Endothelial cell of umbilical vein (primary cell): ENCODE measurements around the gene FGF9. TPM values are rescaled to one million over a fixed set of nuclear protein-coding genes. Genes with fewer than 3 reads are reported as not detected.

ENCODE experiments used
- BruUV-seq: library from RNA; stranded (reverse); fragments of 400-500 nt; replicated peaks from 2 replicates; lab custom pipeline; 2021; lab: Mats Ljungman, UMichigan
- CTCF ChIA-PET: fragments of 300-600, 350-600 bp; sonication (Branson Sonifier 250); formaldehyde crosslinking; loops from one replicate; lab custom pipeline; 2021; ENCODE audit warnings: antibody characterized with exemption, inconsistent platforms; lab: Charles Lee
- POLR2A ChIA-PET: fragments of 300-600, 350-600 bp; sonication (Branson Sonifier 250); formaldehyde crosslinking; loops from one replicate; lab custom pipeline; 2021; ENCODE audit warnings: antibody characterized with exemption, inconsistent platforms; lab: Charles Lee
- DNase-seq: peaks from one replicate; pipeline ENCODE4 v3.0.0-alpha.2; 2011; ENCODE audit warnings: low read depth, low spot score
- FAIRE-seq: peaks from 2 replicates; lab custom pipeline; 2011; peaks lifted over from hg19 to GRCh38; lab: Jason Lieb, UNC
- H2AFZ ChIP-seq: 2 replicates; pipeline ENCODE4 v1.6.0; 2012; ENCODE audit warnings: low read depth, low read length, control low read depth, inconsistent platforms
- H3K27ac ChIP-seq: 2 replicates; pipeline ENCODE4 v1.5.1; 2011; ENCODE audit warnings: low read depth, mild to moderate bottlenecking, control low read depth, low read length, moderate library complexity; ENCODE audit not compliant: insufficient read depth
- H3K27me3 ChIP-seq, 2 experiments: 2 replicates each; pipeline versions ENCODE4 v1.6.0 to v1.6.1; 2011; ENCODE audit warnings: low read length in 2 of 2, mixed read lengths in 1 of 2; ENCODE audit not compliant: control insufficient read depth in 2 of 2, insufficient read depth in 2 of 2
- H3K36me3 ChIP-seq, 2 experiments: 2 replicates in 1 of 2; 3 replicates in 1 of 2; pipeline ENCODE4 v1.5.1; 2011; ENCODE audit warnings: low read length in 2 of 2, mild to moderate bottlenecking in 1 of 2, moderate library complexity in 1 of 2; ENCODE audit not compliant: control insufficient read depth in 2 of 2, insufficient read depth in 2 of 2; ENCODE audit errors: extremely low read depth in 1 of 2
- H3K4me1 ChIP-seq: 3 replicates; pipeline ENCODE4 v1.5.1; 2011; ENCODE audit warnings: mild to moderate bottlenecking, low read length; ENCODE audit not compliant: control insufficient read depth, insufficient read depth; ENCODE audit errors: extremely low read depth
- H3K4me2 ChIP-seq: 2 replicates; pipeline ENCODE4 v1.6.1; 2011; ENCODE audit warnings: low read length, control low read depth, mixed read lengths; ENCODE audit not compliant: insufficient read depth
- H3K4me3 ChIP-seq, 3 experiments: fragments of 200-600 bp in 1 of 3; sonication (generic), shearing (Covaris generic) in 1 of 3; replicated peaks in 1 of 3; 2 replicates each; pipeline ENCODE4 v1.5.1; 2011 to 2016; ENCODE audit warnings: control low read depth in 3 of 3, low read length in 3 of 3, mild to moderate bottlenecking in 2 of 3, inconsistent platforms in 1 of 3, low read depth in 1 of 3, moderate library complexity in 1 of 3; ENCODE audit not compliant: insufficient read depth in 1 of 3
- H3K79me2 ChIP-seq: 2 replicates; pipeline ENCODE4 v1.6.0; 2012; ENCODE audit warnings: low read length, inconsistent platforms; ENCODE audit not compliant: control insufficient read depth, insufficient read depth
- H3K9ac ChIP-seq: replicated peaks from 2 replicates; pipeline ENCODE3; 2011; ENCODE audit warnings: low read length, control low read depth; ENCODE audit not compliant: insufficient read depth; ENCODE audit errors: extremely low read depth
- H3K9me1 ChIP-seq: replicated peaks from 3 replicates; pipeline ENCODE4 v1.6.0; 2011; ENCODE audit warnings: mild to moderate bottlenecking, low read length; ENCODE audit not compliant: control insufficient read depth, insufficient read depth; ENCODE audit errors: extremely low read depth
- H3K9me3 ChIP-seq: replicated peaks from 2 replicates; pipeline ENCODE4 v1.5.1; 2012; ENCODE audit warnings: low read length, inconsistent platforms; ENCODE audit not compliant: control insufficient read depth, insufficient read depth
- H4K20me1 ChIP-seq: replicated peaks from 2 replicates; pipeline ENCODE3; 2011; ENCODE audit warnings: mild to moderate bottlenecking, low read length; ENCODE audit not compliant: control insufficient read depth, insufficient read depth; ENCODE audit errors: extremely low read depth
- EZH2 ChIP-seq: IDR thresholded peaks from 2 replicates; pipeline ENCODE4 v1.6.1; 2012; ENCODE audit warnings: borderline replicate concordance, low read depth, mild to moderate bottlenecking, moderate library complexity, low read length, inconsistent platforms; ENCODE audit not compliant: severe bottlenecking
- FOS ChIP-seq: IDR thresholded peaks from 2 replicates; pipeline ENCODE4 v1.6.1; 2011; ENCODE audit warnings: mild to moderate bottlenecking, low read length, moderate library complexity, borderline replicate concordance; ENCODE audit not compliant: insufficient read depth
- GATA2 ChIP-seq: IDR thresholded peaks from 2 replicates; pipeline ENCODE4 v1.7.0; 2011; ENCODE audit warnings: low read depth, mild to moderate bottlenecking, moderate library complexity, mixed read lengths, low read length; ENCODE audit not compliant: insufficient read length, insufficient read depth
- JUN ChIP-seq: IDR thresholded peaks from 2 replicates; pipeline ENCODE4 v1.6.1; 2011; ENCODE audit warnings: borderline replicate concordance, low read depth; ENCODE audit not compliant: insufficient read length, insufficient read depth
- MYC ChIP-seq: IDR thresholded peaks from one replicate; pipeline ENCODE4 v1.6.1; 2011; ENCODE audit warnings: mild to moderate bottlenecking, low read depth, low read length
- POLR2A ChIP-seq: IDR thresholded peaks from 2 replicates; pipeline ENCODE4 v1.6.1; 2012; ENCODE audit warnings: low read depth, mild to moderate bottlenecking, control low read depth, low read length
- POLR2AphosphoS5 ChIP-seq: IDR thresholded peaks from 2 replicates; pipeline ENCODE4 v1.6.1; 2012; ENCODE audit warnings: low read depth, mild to moderate bottlenecking, control low read depth, low read length, moderate library complexity; ENCODE audit not compliant: insufficient read depth
- dilution Hi-C: fragments of 300-500 bp; cut with MboI; formaldehyde crosslinking; loops from one replicate; pipeline ENCODE4 v1.15.0; 2019; ENCODE audit warnings: low sequenced_read_pairs; ENCODE audit not compliant: extremely low pct_ligation_motif_present
- intact Hi-C: fragments of 100-400 bp; cut with micrococcal nuclease; formaldehyde crosslinking; loops from one replicate; pipeline ENCODE4 v1.10.0; 2022
- polyA plus RNA-seq, 4 experiments: library from polyadenylated mRNA; depleted of rRNA in 3 of 4; stranded (reverse) in 3 of 4; unstranded in 1 of 4; fragments of >200 nt; gene quantifications; 2 replicates each; pipeline versions ENCODE4 v1.2.1 to v1.2.3, GENCODE V29; 2011 to 2012; ENCODE audit warnings: missing spikeins in 1 of 4
- total RNA-seq: library from RNA; stranded (reverse); gene quantifications from 2 replicates; pipeline ENCODE4 v1.2.3, GENCODE V29; 2021
- TF ChIP-seq, protein P1 (sequence below), 2 donors: IDR thresholded peaks; 1 replicate in 1 of 2; 2 replicates in 1 of 2; pipeline ENCODE4 v1.5.1; 2011; ENCODE audit warnings: low read length in 2 of 2, mild to moderate bottlenecking in 2 of 2, moderate library complexity in 2 of 2, control low read depth in 1 of 2, inconsistent platforms in 1 of 2, low read depth in 1 of 2; ENCODE audit not compliant: insufficient read depth in 1 of 2; ENCODE audit errors: extremely low read depth in 1 of 2
- TF ChIP-seq, protein P2 (sequence below): IDR thresholded peaks from 2 replicates; pipeline ENCODE4 v1.6.1; 2011; ENCODE audit not compliant: insufficient read depth, insufficient read length

The FGF9 gene
- total and polyA plus RNA-seq, 2 donors (not counting 3 experiments of a cell fraction or from before 2014, with no cell fraction given): not detected

DNA sequence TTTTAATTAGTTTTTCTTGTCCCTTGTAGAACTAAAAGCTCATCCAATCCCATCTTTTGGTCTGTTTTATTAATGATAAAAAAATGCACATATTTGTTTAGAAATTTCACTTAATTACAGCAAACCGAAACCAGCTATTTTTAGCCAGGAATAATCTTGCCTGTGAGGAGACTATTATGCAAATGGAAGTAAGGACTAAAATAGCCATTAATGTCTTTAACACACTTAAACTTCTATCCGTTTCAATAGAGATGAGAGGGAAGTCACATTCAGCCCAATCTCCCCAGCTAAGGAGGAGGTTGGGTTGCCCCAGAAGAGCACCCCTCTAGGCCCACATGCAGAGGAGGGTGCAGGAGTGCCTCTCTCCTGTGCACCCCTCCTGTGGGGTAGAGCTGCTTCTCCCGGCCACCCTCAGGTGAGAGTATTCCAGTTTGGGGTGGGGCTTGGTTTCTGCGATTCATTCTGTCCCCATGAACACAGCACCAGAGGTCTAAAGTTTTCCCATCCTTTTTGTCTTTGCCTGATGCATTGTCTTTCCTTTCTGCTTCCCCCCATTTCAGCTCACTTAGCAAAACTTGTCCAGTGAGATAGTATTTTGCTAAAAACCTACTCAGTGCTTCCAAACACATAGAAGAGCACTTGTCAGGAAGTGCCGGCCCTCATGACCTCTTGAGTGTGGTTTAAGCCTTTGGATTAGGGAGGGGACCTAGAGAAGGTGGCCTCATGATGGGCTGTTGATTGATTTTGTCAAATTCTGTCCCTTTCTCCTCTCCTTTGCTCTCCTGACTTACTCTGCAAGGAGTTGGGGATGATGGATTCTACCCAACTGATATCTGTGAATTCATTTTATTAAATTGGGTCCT, 28.2 kb downstream of the FGF9 start:
- no peak for DNase-seq
- CTCF ChIA-PET: no interaction called here
- H3K36me3 ChIP-seq: no peaks in the 10 kb centered on the region
- intact Hi-C loops: no loop called here
- no peak overlapping the region for H3K9ac ChIP-seq
- no peaks in the 10 kb centered on the region for H3K79me2 ChIP-seq
- H3K4me2 ChIP-seq: no peak overlapping the region
- no peak for FAIRE-seq
- BruUV-seq: no TSS peak
- no peak overlapping the region for H2AFZ ChIP-seq
- no peak overlapping the region for H3K4me3 ChIP-seq
- POLR2A ChIA-PET: no interaction called here
- no peak overlapping the region for H3K27ac ChIP-seq
- H3K9me1 ChIP-seq: no peaks in the 10 kb centered on the region
- H3K4me1 ChIP-seq: no peaks in the 10 kb centered on the region
- H3K27me3 ChIP-seq: no peaks in the 10 kb centered on the region
- H3K9me3 ChIP-seq: no peaks in the 10 kb centered on the region
- dilution Hi-C loops: no loop called here
- no peaks in the 10 kb centered on the region for H4K20me1 ChIP-seq
- TF ChIP-seq, protein P1, sequence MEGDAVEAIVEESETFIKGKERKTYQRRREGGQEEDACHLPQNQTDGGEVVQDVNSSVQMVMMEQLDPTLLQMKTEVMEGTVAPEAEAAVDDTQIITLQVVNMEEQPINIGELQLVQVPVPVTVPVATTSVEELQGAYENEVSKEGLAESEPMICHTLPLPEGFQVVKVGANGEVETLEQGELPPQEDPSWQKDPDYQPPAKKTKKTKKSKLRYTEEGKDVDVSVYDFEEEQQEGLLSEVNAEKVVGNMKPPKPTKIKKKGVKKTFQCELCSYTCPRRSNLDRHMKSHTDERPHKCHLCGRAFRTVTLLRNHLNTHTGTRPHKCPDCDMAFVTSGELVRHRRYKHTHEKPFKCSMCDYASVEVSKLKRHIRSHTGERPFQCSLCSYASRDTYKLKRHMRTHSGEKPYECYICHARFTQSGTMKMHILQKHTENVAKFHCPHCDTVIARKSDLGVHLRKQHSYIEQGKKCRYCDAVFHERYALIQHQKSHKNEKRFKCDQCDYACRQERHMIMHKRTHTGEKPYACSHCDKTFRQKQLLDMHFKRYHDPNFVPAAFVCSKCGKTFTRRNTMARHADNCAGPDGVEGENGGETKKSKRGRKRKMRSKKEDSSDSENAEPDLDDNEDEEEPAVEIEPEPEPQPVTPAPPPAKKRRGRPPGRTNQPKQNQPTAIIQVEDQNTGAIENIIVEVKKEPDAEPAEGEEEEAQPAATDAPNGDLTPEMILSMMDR (IDR thresholded peaks at IDR 0.05; ENCODE audit: extremely low read depth in 1 of 2, insufficient read depth in 1 of 2, low read depth in 1 of 2, low read length in 2 of 2): no peak
- TF ChIP-seq EZH2 (no peak), MYC (no peak), JUN (no peak), GATA2 (no peak), FOS (no peak), POLR2A (no peak), POLR2AphosphoS5 (no peak)
- TF ChIP-seq, protein P2, sequence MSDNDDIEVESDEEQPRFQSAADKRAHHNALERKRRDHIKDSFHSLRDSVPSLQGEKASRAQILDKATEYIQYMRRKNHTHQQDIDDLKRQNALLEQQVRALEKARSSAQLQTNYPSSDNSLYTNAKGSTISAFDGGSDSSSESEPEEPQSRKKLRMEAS: no peak
